HepG2 (cell line): Measurements from ENCODE around the gene KRTCAP2. TPM values are rescaled to one million over a fixed set of nuclear protein-coding genes. Genes with fewer than 3 reads are reported as not detected.

Source experiments
- ATAC-seq: fragments of 200-7000 bp; cut with Tn5 transposase; 3 replicates; pipeline ENCODE4 v1.9.1; 2020; ENCODE audit warnings: mild to moderate bottlenecking, moderate library complexity
- BruUV-seq: library from RNA; stranded (reverse); fragments of 400-500 nt; replicated peaks from 2 replicates; lab custom pipeline; 2021; lab: Mats Ljungman, UMichigan
- CTCF ChIA-PET: fragments of 300-600 bp; formaldehyde crosslinking; extraction: SDS; loops from one replicate; lab custom pipeline; 2021; ENCODE audit warnings: low total read pairs, inconsistent platforms, low intra/inter-chr PET ratio; lab: Yijun Ruan, JAX
- POLR2A ChIA-PET: fragments of 350-600 bp; sonication (Branson Sonifier 250); formaldehyde crosslinking; loops from one replicate; lab custom pipeline; 2020; ENCODE audit warnings: antibody characterized with exemption, inconsistent platforms; lab: Yijun Ruan, JAX
- DNase-seq: peaks from one replicate; pipeline ENCODE4 v3.0.0-alpha.2; 2015; ENCODE audit warnings: low spot score
- FAIRE-seq: peaks from 3 replicates; lab custom pipeline; 2011; peaks lifted over from hg19 to GRCh38; lab: Jason Lieb, UNC
- H2AFZ ChIP-seq: one replicate; pipeline ENCODE4 v1.6.1; 2011; ENCODE audit warnings: low read length, inconsistent platforms
- H3K27ac ChIP-seq: fragments of 300-600 bp; 3 replicates; pipeline ENCODE4 v1.8.0; 2011; ENCODE audit warnings: mixed run types, mild to moderate bottlenecking, mixed read lengths, low read length, inconsistent platforms; ENCODE audit not compliant: insufficient read depth; ENCODE audit errors: extremely low read length
- H3K27me3 ChIP-seq, 2 experiments: fragments of 200-600 bp in 1 of 2; 2 replicates in 1 of 2; 3 replicates in 1 of 2; pipeline versions ENCODE4 v1.6.0 to v1.8.0; 2011; ENCODE audit warnings: low read length in 2 of 2, mild to moderate bottlenecking in 2 of 2, moderate library complexity in 2 of 2, inconsistent platforms in 1 of 2; ENCODE audit not compliant: insufficient read depth in 2 of 2, control insufficient read depth in 1 of 2
- H3K36me3 ChIP-seq, 2 experiments: fragments of 200-600 bp in 1 of 2; replicated peaks in 1 of 2; 2 replicates in 1 of 2; 3 replicates in 1 of 2; pipeline versions ENCODE4 v1.5.1 to v1.8.0; 2011; ENCODE audit warnings: low read length in 2 of 2, inconsistent platforms in 1 of 2; ENCODE audit not compliant: insufficient read depth in 2 of 2, control insufficient read depth in 1 of 2
- H3K4me1 ChIP-seq: 2 replicates; pipeline ENCODE4 v1.5.1; 2012; ENCODE audit warnings: low read length, inconsistent platforms; ENCODE audit not compliant: insufficient read depth
- H3K4me2 ChIP-seq: 2 replicates; pipeline ENCODE4 v1.6.0; 2011; ENCODE audit warnings: low read depth, low read length, inconsistent platforms
- H3K4me3 ChIP-seq, 3 experiments: fragments of 200-600 bp in 1 of 3; sonication (generic), shearing (Covaris generic) in 1 of 3; replicated peaks in 1 of 3; 2 replicates each; pipeline ENCODE4 v1.5.1; 2011 to 2016; ENCODE audit warnings: low read length in 3 of 3, inconsistent platforms in 2 of 3, low read depth in 2 of 3, mild to moderate bottlenecking in 2 of 3, control low read depth in 1 of 3, mixed read lengths in 1 of 3; ENCODE audit not compliant: insufficient read depth in 1 of 3
- H3K79me2 ChIP-seq: one replicate; pipeline ENCODE4 v1.6.1; 2011; ENCODE audit warnings: low read length, inconsistent platforms; ENCODE audit not compliant: insufficient read depth
- H3K9ac ChIP-seq: 2 replicates; pipeline ENCODE4 v1.6.0; 2011; ENCODE audit warnings: mild to moderate bottlenecking, low read depth, low read length, inconsistent platforms; ENCODE audit not compliant: insufficient read depth
- H3K9me3 ChIP-seq: 2 replicates; pipeline ENCODE4 v1.5.1; 2012; ENCODE audit warnings: mild to moderate bottlenecking, low read length
- H4K20me1 ChIP-seq: 2 replicates; pipeline ENCODE4 v1.6.0; 2011; ENCODE audit warnings: inconsistent platforms, mild to moderate bottlenecking, low read length, moderate library complexity; ENCODE audit not compliant: insufficient read depth
- AGO2 ChIP-seq: fragments of 200-400 bp; formaldehyde crosslinking; optimal IDR thresholded peaks from 2 replicates; pipeline ENCODE3; 2017; ENCODE audit warnings: mild to moderate bottlenecking, low read depth, low read length, moderate library complexity
- CCAR2 ChIP-seq: fragments of 200-400 bp; formaldehyde crosslinking; optimal IDR thresholded peaks from 2 replicates; pipeline ENCODE3; 2018; ENCODE audit warnings: low read depth, mild to moderate bottlenecking, low read length, moderate library complexity
- FOXJ3 ChIP-seq: sonication (generic); formaldehyde crosslinking; IDR thresholded peaks from 2 replicates; pipeline ENCODE4 v1.4.0; 2020; ENCODE audit warnings: missing genetic modification reagents, mild to moderate bottlenecking, borderline replicate concordance
- HCFC1 ChIP-seq: fragments of 150-350 bp; IDR thresholded peaks from 2 replicates; pipeline ENCODE4 v1.6.1; 2014; ENCODE audit warnings: low read depth, low read length
- IKZF4 ChIP-seq: sonication (generic); formaldehyde crosslinking; IDR thresholded peaks from 2 replicates; pipeline ENCODE4 v1.5.1; 2020; ENCODE audit warnings: borderline replicate concordance, mild to moderate bottlenecking, low read depth, missing genetic modification reagents; ENCODE audit errors: not compliant biosample characterization
- XBP1 ChIP-seq: sonication (generic); formaldehyde crosslinking; IDR thresholded peaks from 2 replicates; pipeline ENCODE4 v1.5.0; 2020; ENCODE audit warnings: missing genetic modification reagents
- ZNF501 ChIP-seq: sonication (generic); formaldehyde crosslinking; IDR thresholded peaks from 2 replicates; pipeline ENCODE4 v1.5.1; 2020; ENCODE audit warnings: mild to moderate bottlenecking, moderate library complexity, missing genetic modification reagents
- WGBS: methylation state at CpG from one replicate; pipeline ENCODE4 v1.1.6; 2017; ENCODE audit warnings: low lambda C conversion rate; 5-methylcytosine and 5-hydroxymethylcytosine counted together
- in situ Hi-C: cut with HindIII; loops from 2 replicates; pipeline ENCODE4 v1.10.0; 2017; ENCODE audit warnings: low pct_unique_long_range_greater_than_20kb; ENCODE audit not compliant: extremely low pct_ligation_motif_present
- intact Hi-C: fragments of 100-400 bp; cut with micrococcal nuclease; formaldehyde crosslinking; loops from one replicate; pipeline ENCODE4 v1.10.0; 2022; ENCODE audit not compliant: unreplicated experiment
- polyA plus RNA-seq, 8 experiments: library from polyadenylated mRNA; depleted of rRNA in 3 of 8; stranded (reverse) in 7 of 8; unstranded in 1 of 8; fragments of >200 nt; fragmentation: Illumina TruSeq in 4 of 8; extraction: Trizol in 4 of 8; gene quantifications; 2 replicates each; pipeline versions ENCODE4 v1.2.1 to v1.2.3, GENCODE V29; 2011 to 2016; ENCODE audit warnings: low read depth in 4 of 8, missing spikeins in 1 of 8, mixed read lengths in 1 of 8; ENCODE audit not compliant: insufficient read depth in 1 of 8
- total RNA-seq, 5 experiments: library from RNA; depleted of rRNA; stranded (reverse); fragments of >200 nt; fragmentation: Illumina TruSeq; extraction: Trizol; gene quantifications; 2 replicates each; pipeline ENCODE4 v1.2.3, GENCODE V29; 2016; ENCODE audit warnings: low read depth in 1 of 5
- TF ChIP-seq, protein P1 (sequence below): sonication (generic); formaldehyde crosslinking; IDR thresholded peaks from 2 replicates; pipeline ENCODE4 v1.4.0; 2020; ENCODE audit warnings: missing genetic modification reagents, mild to moderate bottlenecking, borderline replicate concordance
- TF ChIP-seq, protein P2 (sequence below): sonication (generic); formaldehyde crosslinking; IDR thresholded peaks from 2 replicates; pipeline ENCODE4 v1.5.0; 2020; ENCODE audit warnings: mild to moderate bottlenecking, missing genetic modification reagents, borderline replicate concordance
- TF ChIP-seq, protein P3 (sequence below): sonication (generic); IDR thresholded peaks from 2 replicates; pipeline ENCODE4 v1.6.1; 2016; ENCODE audit warnings: low read depth, borderline replicate concordance
- TF ChIP-seq, protein P4 (sequence below): sonication (generic); formaldehyde crosslinking; IDR thresholded peaks from 2 replicates; pipeline ENCODE4 v1.8.0; 2022; ENCODE audit warnings: low read depth, missing genetic modification reagents

Gene KRTCAP2
- total and polyA plus RNA-seq, 2 of the 13 experiments (the other 11 are each of a cell fraction or from before 2014, with no cell fraction given), result 77.3 to 79.4 TPM

DNA sequence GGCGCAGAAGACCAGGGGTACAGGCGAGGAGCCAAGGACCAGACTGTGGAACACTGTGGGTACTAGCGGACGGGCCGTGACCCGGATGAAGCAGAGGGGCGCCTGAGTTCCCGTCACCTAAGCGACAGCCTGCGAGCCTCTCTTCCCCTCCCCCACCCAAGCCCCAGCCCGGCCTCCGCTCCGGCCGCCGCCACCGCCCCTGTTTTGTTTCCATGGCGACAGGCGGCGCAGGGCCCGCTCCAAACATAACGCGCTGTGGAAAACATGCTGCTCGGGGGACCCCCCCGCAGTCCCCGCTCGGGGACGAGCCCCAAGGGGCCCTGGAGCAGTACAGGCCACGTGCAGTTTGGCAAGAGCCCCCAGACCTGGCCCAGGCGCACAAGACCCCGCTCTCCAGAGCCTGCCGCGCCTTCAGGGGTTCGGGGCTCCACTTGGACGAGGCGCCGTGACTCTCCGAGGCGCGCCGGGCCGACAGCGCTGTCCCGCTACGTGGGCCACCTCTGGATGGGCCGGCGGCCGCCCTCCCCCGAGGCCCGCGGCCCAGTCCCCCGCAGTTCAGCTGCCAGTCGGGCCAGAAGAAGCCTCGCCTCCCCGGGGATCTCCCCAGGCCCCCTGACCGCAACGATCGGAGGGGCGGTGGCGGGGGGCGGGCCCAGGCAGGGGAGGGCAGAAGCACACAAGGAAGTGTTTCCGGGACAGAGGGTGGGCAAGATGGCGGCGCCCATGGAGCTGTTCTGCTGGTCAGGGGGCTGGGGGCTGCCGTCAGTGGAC, 35.6 kb upstream of the KRTCAP2 start, which contains the start of gene MTX1:
Gene MTX1 (plus strand): TSS at position 155 of the 771 bp plus-strand sequence. CDS start 110 bp downstream, at position 265.
- Histone ChIP-seq H3K27me3 (peaks cover 0 to 9% of the 10 kb centered on the region in 2 experiments; a peak in 1 of 5 replicates), H2AFZ (peak within 1 kb of the TSS; percentile 92), H3K9ac (peak within 1 kb of the TSS; percentile 100), H3K36me3 (peaks cover 3 to 5% of the 10 kb centered on the region in 2 experiments; a peak in 3 of 5 replicates), H3K79me2 (peaks cover 13% of the 10 kb centered on the region), H3K9me3 (no peaks in the 10 kb centered on the region), H4K20me1 (no peaks in the 10 kb centered on the region), H3K27ac (peak within 1 kb of the TSS; percentile 98), H3K4me3 (peak within 1 kb of the TSS; percentile 96 to 99 (median 98)), H3K4me1 (peaks cover 29% of the 10 kb centered on the region), H3K4me2 (peak within 1 kb of the TSS; percentile 100)
- CTCF ChIA-PET, result interaction anchor here (2.4 kb wide), 1 partner anchor 383 kb away, joined by 13 read pairs; no protein-coding TSS in a partner anchor
- in situ Hi-C loops, result loop anchor here (10.0 kb wide), 1 partner anchor 386 kb away; no protein-coding TSS in a partner anchor
- 0% methylated on average over 11 of the region's 64 CpGs for WGBS
- FAIRE-seq (no peak), DNase-seq (peak; percentile 78), ATAC-seq (peak; percentile 86)
- no TSS peak for BruUV-seq
- POLR2A ChIA-PET, result interaction anchor here (0.7 to 3.5 kb wide), 7 partner anchors 15 to 99 kb away, joined by 3 to 19 read pairs (median 3); partner anchors contain the start of genes FDPS and SCAMP3
- intact Hi-C loops, result loop anchor here (5.0 to 10.0 kb wide), 2 partner anchors 96 to 114 kb away; partner anchors contain the start of genes FDPS, PKLR and RUSC1
- TF ChIP-seq XBP1 (CRISPR knock-in tag) (no peak), AGO2 (no peak), CCAR2 (no peak), FOXJ3 (CRISPR knock-in tag) (0 out of 2 replicates have a peak, but pooled peaks have one; percentile 13), IKZF4 (CRISPR knock-in tag) (no peak), HCFC1 (peak; percentile 47), ZNF501 (CRISPR knock-in tag) (peak; percentile 72)
- TF ChIP-seq, protein P1, sequence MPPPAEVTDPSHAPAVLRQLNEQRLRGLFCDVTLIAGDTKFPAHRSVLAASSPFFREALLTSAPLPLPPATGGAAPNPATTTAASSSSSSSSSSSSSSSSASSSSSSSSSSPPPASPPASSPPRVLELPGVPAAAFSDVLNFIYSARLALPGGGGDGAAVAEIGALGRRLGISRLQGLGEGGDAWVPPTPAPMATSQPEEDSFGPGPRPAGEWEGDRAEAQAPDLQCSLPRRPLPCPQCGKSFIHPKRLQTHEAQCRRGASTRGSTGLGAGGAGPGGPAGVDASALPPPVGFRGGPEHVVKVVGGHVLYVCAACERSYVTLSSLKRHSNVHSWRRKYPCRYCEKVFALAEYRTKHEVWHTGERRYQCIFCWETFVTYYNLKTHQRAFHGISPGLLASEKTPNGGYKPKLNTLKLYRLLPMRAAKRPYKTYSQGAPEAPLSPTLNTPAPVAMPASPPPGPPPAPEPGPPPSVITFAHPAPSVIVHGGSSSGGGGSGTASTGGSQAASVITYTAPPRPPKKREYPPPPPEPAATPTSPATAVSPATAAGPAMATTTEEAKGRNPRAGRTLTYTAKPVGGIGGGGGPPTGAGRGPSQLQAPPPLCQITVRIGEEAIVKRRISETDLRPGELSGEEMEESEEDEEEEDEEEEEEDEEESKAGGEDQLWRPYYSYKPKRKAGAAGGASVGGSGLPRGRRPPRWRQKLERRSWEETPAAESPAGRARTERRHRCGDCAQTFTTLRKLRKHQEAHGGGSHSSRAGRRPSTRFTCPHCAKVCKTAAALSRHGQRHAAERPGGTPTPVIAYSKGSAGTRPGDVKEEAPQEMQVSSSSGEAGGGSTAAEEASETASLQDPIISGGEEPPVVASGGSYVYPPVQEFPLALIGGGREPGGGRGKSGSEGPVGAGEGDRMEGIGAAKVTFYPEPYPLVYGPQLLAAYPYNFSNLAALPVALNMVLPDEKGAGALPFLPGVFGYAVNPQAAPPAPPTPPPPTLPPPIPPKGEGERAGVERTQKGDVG, result 0 out of 2 replicates have a peak, but pooled peaks have one; percentile 28
- TF ChIP-seq, protein P2, sequence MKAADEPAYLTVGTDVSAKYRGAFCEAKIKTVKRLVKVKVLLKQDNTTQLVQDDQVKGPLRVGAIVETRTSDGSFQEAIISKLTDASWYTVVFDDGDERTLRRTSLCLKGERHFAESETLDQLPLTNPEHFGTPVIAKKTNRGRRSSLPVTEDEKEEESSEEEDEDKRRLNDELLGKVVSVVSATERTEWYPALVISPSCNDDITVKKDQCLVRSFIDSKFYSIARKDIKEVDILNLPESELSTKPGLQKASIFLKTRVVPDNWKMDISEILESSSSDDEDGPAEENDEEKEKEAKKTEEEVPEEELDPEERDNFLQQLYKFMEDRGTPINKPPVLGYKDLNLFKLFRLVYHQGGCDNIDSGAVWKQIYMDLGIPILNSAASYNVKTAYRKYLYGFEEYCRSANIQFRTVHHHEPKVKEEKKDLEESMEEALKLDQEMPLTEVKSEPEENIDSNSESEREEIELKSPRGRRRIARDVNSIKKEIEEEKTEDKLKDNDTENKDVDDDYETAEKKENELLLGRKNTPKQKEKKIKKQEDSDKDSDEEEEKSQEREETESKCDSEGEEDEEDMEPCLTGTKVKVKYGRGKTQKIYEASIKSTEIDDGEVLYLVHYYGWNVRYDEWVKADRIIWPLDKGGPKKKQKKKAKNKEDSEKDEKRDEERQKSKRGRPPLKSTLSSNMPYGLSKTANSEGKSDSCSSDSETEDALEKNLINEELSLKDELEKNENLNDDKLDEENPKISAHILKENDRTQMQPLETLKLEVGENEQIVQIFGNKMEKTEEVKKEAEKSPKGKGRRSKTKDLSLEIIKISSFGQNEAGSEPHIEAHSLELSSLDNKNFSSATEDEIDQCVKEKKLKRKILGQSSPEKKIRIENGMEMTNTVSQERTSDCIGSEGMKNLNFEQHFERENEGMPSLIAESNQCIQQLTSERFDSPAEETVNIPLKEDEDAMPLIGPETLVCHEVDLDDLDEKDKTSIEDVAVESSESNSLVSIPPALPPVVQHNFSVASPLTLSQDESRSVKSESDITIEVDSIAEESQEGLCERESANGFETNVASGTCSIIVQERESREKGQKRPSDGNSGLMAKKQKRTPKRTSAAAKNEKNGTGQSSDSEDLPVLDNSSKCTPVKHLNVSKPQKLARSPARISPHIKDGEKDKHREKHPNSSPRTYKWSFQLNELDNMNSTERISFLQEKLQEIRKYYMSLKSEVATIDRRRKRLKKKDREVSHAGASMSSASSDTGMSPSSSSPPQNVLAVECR (CRISPR knock-in tag), result peak; percentile 94
- TF ChIP-seq, protein P3, sequence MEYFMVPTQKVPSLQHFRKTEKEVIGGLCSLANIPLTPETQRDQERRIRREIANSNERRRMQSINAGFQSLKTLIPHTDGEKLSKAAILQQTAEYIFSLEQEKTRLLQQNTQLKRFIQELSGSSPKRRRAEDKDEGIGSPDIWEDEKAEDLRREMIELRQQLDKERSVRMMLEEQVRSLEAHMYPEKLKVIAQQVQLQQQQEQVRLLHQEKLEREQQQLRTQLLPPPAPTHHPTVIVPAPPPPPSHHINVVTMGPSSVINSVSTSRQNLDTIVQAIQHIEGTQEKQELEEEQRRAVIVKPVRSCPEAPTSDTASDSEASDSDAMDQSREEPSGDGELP, result no peak
- TF ChIP-seq, protein P4, sequence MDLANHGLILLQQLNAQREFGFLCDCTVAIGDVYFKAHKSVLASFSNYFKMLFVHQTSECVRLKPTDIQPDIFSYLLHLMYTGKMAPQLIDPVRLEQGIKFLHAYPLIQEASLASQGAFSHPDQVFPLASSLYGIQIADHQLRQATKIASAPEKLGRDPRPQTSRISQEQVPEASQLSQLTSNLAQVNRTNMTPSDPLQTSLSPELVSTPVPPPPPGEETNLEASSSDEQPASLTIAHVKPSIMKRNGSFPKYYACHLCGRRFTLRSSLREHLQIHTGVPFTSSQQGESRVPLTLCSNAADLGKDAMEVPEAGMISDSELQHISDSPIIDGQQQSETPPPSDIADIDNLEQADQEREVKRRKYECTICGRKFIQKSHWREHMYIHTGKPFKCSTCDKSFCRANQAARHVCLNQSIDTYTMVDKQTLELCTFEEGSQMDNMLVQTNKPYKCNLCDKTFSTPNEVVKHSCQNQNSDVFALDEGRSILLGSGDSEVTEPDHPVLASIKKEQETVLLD (CRISPR knock-in tag), result 0 out of 2 replicates have a peak, but pooled peaks have one; percentile 58
